Activated CD8-positive, alpha-beta T cell treated with anti-CD3 and anti-CD28 coated beads, Interleukin-2, amount 10 ng/mL, durations not matched to agents 7 days and 5 days (primary cell): ENCODE data around the gene POLR1C. TPM values are rescaled to one million over a fixed set of nuclear protein-coding genes. Genes with fewer than 3 reads are reported as not detected.
"Not testable (repeated sequence)": the region's sequence is repeated elsewhere in the genome, so short reads cannot be mapped to it uniquely, and the experiment has no call there.

Experiments
- ATAC-seq: fragments of 150-1000 bp; cut with Tn5 transposase; one replicate; pipeline ENCODE4 v1.10.0; 2021; ENCODE audit warnings: moderate library complexity
- CTCF ChIA-PET: fragments of 350-600 bp; sonication (Branson Sonifier 250); formaldehyde crosslinking; loops from one replicate; lab custom pipeline; 2021; ENCODE audit warnings: antibody characterized with exemption; lab: Charles Lee
- POLR2A ChIA-PET: fragments of 350-600 bp; sonication (Branson Sonifier 250); formaldehyde crosslinking; loops from one replicate; lab custom pipeline; 2021; ENCODE audit warnings: antibody characterized with exemption; lab: Charles Lee
- DNase-seq: peaks from one replicate; pipeline ENCODE4 v3.0.0-alpha.2; 2020
- H3K27ac Mint-ChIP-seq: one replicate; pipeline ENCODE4 v1.8.0; 2021; ENCODE audit warnings: mild to moderate bottlenecking, mixed read lengths
- H3K27me3 Mint-ChIP-seq: one replicate; pipeline ENCODE4 v1.8.0; 2021; ENCODE audit warnings: low read depth, mixed read lengths
- H3K36me3 Mint-ChIP-seq: one replicate; pipeline ENCODE4 v1.8.0; 2021; ENCODE audit warnings: low read depth, mixed read lengths
- H3K4me1 Mint-ChIP-seq: one replicate; pipeline ENCODE4 v1.8.0; 2021; ENCODE audit warnings: low read depth, mixed read lengths
- H3K4me3 Mint-ChIP-seq: one replicate; pipeline ENCODE4 v1.8.0; 2021; ENCODE audit warnings: mild to moderate bottlenecking, mixed read lengths
- H3K9me3 Mint-ChIP-seq: one replicate; pipeline ENCODE4 v1.8.0; 2022; ENCODE audit warnings: mixed read lengths; ENCODE audit not compliant: insufficient read depth
- total RNA-seq, 2 experiments: library from RNA; stranded (reverse); gene quantifications; one replicate each; pipeline ENCODE4 v1.2.3, GENCODE V29; 2021

Gene POLR1C
- total RNA-seq, 2 experiments from 2014 or later = 34.7 to 35.4 TPM

DNA sequence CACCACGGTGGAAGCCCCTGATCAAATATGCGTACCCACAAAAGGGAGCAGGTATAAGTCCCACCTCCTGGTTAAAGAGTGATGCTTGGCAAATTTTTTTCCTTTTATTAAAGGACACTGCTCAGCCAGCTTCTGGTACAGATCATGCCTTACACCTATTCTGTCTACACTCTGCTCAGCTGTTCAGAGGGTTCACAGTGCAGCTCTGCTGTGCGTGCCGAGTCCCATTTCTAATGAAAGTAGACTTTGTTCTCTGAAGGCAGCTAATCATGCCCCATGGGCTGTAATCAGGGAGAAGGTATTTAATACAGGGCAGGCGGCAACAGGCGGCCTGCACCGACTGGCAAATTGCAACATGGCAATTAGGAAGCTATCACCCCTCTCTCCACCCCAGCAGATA is 23.1 kb upstream of the POLR1C start:
- Mint-ChIP-seq H3K9me3 (no peaks in the 10 kb centered on the region), H3K27ac (no peak overlapping the region), H3K4me3 (no peak overlapping the region), H3K27me3 (no peaks in the 10 kb centered on the region), H3K4me1 (peaks cover 20% of the 10 kb centered on the region), H3K36me3 (no peaks in the 10 kb centered on the region)
- CTCF ChIA-PET = interaction anchor here (7.5 kb wide), 1 partner anchor 13 kb away, joined by 65 read pairs; no protein-coding TSS in a partner anchor
- DNase-seq (no peak), ATAC-seq (no peak)
- POLR2A ChIA-PET = interaction anchor here (0.6 to 1.8 kb wide), 3 partner anchors 16 to 56 kb away, joined by 3 to 7 read pairs (median 3); partner anchors contain the start of gene TJAP1

GRCh38 chr6:43494321-43494720 is 22.6 kb upstream of the POLR1C start:
- Mint-ChIP-seq H3K36me3 (no peaks in the 10 kb centered on the region), H3K9me3 (no peaks in the 10 kb centered on the region), H3K4me1 (peaks cover 20% of the 10 kb centered on the region), H3K27me3 (no peaks in the 10 kb centered on the region), H3K27ac (no peak overlapping the region), H3K4me3 (no peak overlapping the region)
- ATAC-seq = no peak
- ChIA-PET POLR2A (interaction anchor here (1.4 to 1.8 kb wide), 2 partner anchors 17 to 28 kb away, joined by 3 to 7 read pairs; partner anchors contain the start of gene TJAP1), CTCF (interaction anchor here (7.5 kb wide), 1 partner anchor 12 kb away, joined by 65 read pairs; no protein-coding TSS in a partner anchor)
- no peak for DNase-seq

GRCh38 chr6:43494766-43495165 is 22.1 kb upstream of the POLR1C start:
- Mint-ChIP-seq H3K36me3 (no peaks in the 10 kb centered on the region), H3K27ac (peak overlapping the region; percentile 77), H3K4me1 (peaks cover 20% of the 10 kb centered on the region), H3K9me3 (no peaks in the 10 kb centered on the region), H3K27me3 (no peaks in the 10 kb centered on the region), H3K4me3 (no peak overlapping the region)
- no peak for ATAC-seq
- POLR2A ChIA-PET = interaction anchor here (1.4 to 1.7 kb wide), 2 partner anchors 17 to 28 kb away, joined by 3 to 5 read pairs; partner anchors contain the start of gene TJAP1
- CTCF ChIA-PET = interaction anchor here (0.9 to 7.5 kb wide), 4 partner anchors 11 to 266 kb away, joined by 3 to 65 read pairs (median 4); partner anchors contain the start of gene DNPH1
- no peak for DNase-seq

DNA sequence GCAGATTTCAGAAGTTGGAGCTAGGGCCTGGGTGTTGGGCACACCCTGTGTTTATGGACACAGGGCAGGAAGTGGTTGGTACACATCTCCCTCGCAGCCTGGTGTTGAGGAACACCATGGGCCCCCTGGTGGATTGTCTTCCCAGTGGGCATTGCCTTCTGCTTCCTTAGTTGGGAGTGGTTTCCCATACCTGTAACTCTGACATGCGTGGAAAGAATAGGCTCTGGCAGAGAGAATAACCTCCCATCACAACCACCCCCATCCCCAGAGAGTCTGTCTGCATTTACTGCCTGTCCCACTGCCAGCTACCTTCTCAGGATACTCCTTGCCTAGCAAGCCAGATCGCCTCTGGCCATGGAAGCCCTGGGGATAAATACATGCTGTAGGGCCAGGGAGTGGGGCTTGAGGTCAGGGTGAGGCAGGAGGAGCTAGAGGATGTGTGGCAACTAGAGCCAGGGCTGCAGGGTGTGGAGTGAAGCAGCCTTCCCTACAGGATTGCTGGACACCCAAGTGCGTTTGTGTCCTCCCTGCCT is 21.4 kb upstream of the POLR1C start:
- Mint-ChIP-seq H3K36me3 (no peaks in the 10 kb centered on the region), H3K27me3 (no peaks in the 10 kb centered on the region)

GRCh38 chr6:43496370-43497128 is 20.3 kb upstream of the POLR1C start:
- Mint-ChIP-seq H3K4me1 (peaks cover 20% of the 10 kb centered on the region), H3K27ac (no peak overlapping the region), H3K27me3 (no peaks in the 10 kb centered on the region), H3K4me3 (no peak overlapping the region), H3K36me3 (peaks cover 5% of the 10 kb centered on the region), H3K9me3 (no peaks in the 10 kb centered on the region)
- DNase-seq (no peak), ATAC-seq (no peak)
- ChIA-PET POLR2A (interaction anchor here (1.2 to 1.7 kb wide), 2 partner anchors 16 to 19 kb away, joined by 5 read pairs; partner anchors contain the start of gene TJAP1), CTCF (interaction anchor here (0.6 to 7.5 kb wide), 3 partner anchors 10 to 13 kb away, joined by 3 to 65 read pairs (median 3); no protein-coding TSS in a partner anchor)

More for the DNA sequence above, 21.4 kb upstream of the POLR1C start:
- Mint-ChIP-seq H3K9me3 (no peaks in the 10 kb centered on the region), H3K4me1 (peaks cover 20% of the 10 kb centered on the region), H3K4me3 (no peak overlapping the region), H3K27ac (peak overlapping the region; percentile 77)
- ChIA-PET POLR2A (interaction anchor here (1.2 to 1.7 kb wide), 3 partner anchors 15 to 27 kb away, joined by 3 to 5 read pairs (median 5); partner anchors contain the start of gene TJAP1), CTCF (interaction anchor here (0.9 to 7.5 kb wide), 5 partner anchors 9 to 266 kb away, joined by 3 to 65 read pairs (median 3); partner anchors contain the start of gene DNPH1)
- ATAC-seq (peak; percentile 61), DNase-seq (no peak)

DNA sequence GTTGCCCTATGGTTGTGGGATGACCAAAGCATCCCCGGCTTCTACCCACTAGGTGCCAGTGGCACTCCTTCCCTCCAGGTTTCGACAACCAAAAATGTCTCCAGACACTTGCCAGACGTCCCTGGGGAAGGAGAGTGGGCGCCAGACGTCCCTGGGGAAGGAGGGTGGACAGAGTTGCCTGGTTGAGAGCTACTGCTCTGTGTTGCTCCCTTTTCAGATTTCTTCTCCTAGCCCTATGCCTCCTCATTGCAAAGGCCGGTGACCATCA is 19.8 kb upstream of the POLR1C start:
- CTCF ChIA-PET = interaction anchor here (0.6 to 7.5 kb wide), 2 partner anchors 9 to 14 kb away, joined by 3 to 65 read pairs; no protein-coding TSS in a partner anchor
- Mint-ChIP-seq H3K27me3 (no peaks in the 10 kb centered on the region), H3K27ac (no peak overlapping the region), H3K4me3 (no peak overlapping the region), H3K9me3 (no peaks in the 10 kb centered on the region), H3K36me3 (peaks cover 5% of the 10 kb centered on the region), H3K4me1 (peaks cover 20% of the 10 kb centered on the region)
- POLR2A ChIA-PET = no interaction called here
- no peak for DNase-seq
- no peak for ATAC-seq

GRCh38 chr6:43497689-43498088 is 19.2 kb upstream of the POLR1C start:
- POLR2A ChIA-PET = no interaction called here
- CTCF ChIA-PET = interaction anchor here (7.5 kb wide), 1 partner anchor 9 kb away, joined by 65 read pairs; no protein-coding TSS in a partner anchor
- Mint-ChIP-seq H3K9me3 (no peaks in the 10 kb centered on the region), H3K36me3 (peaks cover 9% of the 10 kb centered on the region), H3K4me3 (no peak overlapping the region), H3K27ac (no peak overlapping the region), H3K27me3 (no peaks in the 10 kb centered on the region), H3K4me1 (peaks cover 20% of the 10 kb centered on the region)
- DNase-seq = no peak
- no peak for ATAC-seq

GRCh38 chr6:43498291-43498690 is 18.6 kb upstream of the POLR1C start:
- POLR2A ChIA-PET, H3K36me3 Mint-ChIP-seq: not testable (repeated sequence)

DNA sequence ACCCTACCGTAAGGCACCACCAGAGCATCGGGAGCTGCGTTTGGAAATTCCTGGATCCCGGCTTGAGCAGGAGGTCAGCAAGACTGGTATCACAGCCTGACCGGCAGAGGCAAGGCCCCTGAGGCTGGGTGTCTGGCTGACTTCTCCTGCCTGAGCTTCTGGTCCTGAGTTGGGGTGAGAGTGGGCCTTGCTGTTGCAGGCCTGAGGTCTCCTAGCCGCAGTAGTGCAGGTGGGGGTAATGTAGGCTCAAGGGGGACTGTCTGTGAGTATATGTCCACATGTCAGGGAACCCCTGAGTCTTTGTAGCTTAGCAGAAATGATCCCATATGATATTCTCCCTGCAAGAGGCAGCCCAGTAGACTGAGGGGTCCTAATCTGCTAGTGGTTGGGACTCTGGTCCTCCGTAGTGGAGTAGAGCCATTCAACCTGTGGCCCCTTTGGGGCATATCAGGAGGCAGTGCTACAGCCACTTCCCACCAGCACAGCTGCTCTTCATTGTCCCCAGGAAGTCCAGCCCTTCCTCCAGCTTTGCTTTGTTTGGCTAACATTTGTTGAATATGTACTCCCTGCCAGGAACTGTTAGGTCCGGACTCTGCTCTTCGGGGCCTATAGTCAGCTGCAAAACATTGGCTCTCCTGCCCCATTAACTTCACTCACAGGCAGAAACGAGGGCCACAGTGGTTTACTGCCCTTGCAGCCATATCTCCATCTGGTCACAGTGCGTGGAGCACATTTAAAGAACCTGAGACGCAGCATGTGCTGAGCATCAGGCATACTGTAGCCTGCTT is 17.7 kb upstream of the POLR1C start:
- Mint-ChIP-seq H3K27me3 (no peaks in the 10 kb centered on the region), H3K36me3 (peaks cover 15% of the 10 kb centered on the region), H3K27ac (no peak overlapping the region), H3K4me3 (no peak overlapping the region), H3K4me1 (peaks cover 13% of the 10 kb centered on the region), H3K9me3 (no peaks in the 10 kb centered on the region)
- CTCF ChIA-PET = no interaction called here
- no peak for ATAC-seq
- POLR2A ChIA-PET = interaction anchor here (0.6 kb wide), 1 partner anchor 178 kb away, joined by 6 read pairs; no protein-coding TSS in a partner anchor
- no peak for DNase-seq

More at GRCh38 chr6:43498291-43498690, 18.6 kb upstream of the POLR1C start:
- H3K4me3 Mint-ChIP-seq, DNase-seq, H3K9me3 Mint-ChIP-seq, ATAC-seq, H3K27me3 Mint-ChIP-seq, H3K27ac Mint-ChIP-seq: not testable (repeated sequence)
- CTCF ChIA-PET = interaction anchor here (7.5 kb wide), 1 partner anchor 8 kb away, joined by 65 read pairs; no protein-coding TSS in a partner anchor
- H3K4me1 Mint-ChIP-seq = peaks cover 20% of the 10 kb centered on the region

DNA sequence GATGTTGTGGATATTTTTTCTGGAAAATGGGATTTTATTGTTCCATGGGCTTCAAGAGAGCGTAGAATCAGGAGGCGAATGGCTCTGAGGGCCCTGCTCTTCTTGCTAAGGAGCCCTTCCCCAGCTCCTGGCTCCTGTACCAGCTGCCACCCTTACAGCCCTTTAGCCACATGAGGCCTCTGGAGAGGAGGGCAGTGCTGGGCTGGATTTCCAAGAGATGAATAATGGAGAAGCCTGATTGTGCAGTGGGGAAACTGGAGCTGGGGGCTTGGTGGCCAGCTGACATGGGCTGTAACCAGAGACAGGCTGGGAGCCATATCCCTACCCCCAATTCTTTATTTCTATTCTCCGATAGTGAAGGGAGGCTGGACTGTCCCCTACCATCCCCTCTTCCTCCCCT is 16.0 kb upstream of the POLR1C start:
- no peaks in the 10 kb centered on the region for H3K4me1 Mint-ChIP-seq
- peaks cover 23% of the 10 kb centered on the region for H3K36me3 Mint-ChIP-seq
- no peaks in the 10 kb centered on the region for H3K27me3 Mint-ChIP-seq
- H3K27ac Mint-ChIP-seq = no peak overlapping the region
- ChIA-PET CTCF (no interaction called here), POLR2A (interaction anchor here (0.6 kb wide), 1 partner anchor 23 kb away, joined by 3 read pairs; no protein-coding TSS in a partner anchor)
- ATAC-seq (no peak), DNase-seq (no peak)
- H3K4me3 Mint-ChIP-seq = no peak overlapping the region
- no peaks in the 10 kb centered on the region for H3K9me3 Mint-ChIP-seq

- peaks cover 7% of the 10 kb centered on the region for H3K4me1 Mint-ChIP-seq
- H3K36me3 Mint-ChIP-seq = peaks cover 27% of the 10 kb centered on the region
- CTCF ChIA-PET = no interaction called here
- POLR2A ChIA-PET = interaction anchor here (0.9 kb wide), 1 partner anchor 206 kb away, joined by 3 read pairs; no protein-coding TSS in a partner anchor
- no peaks in the 10 kb centered on the region for H3K9me3 Mint-ChIP-seq
- H3K4me3 Mint-ChIP-seq = no peak overlapping the region
- ATAC-seq = no peak
- H3K27ac Mint-ChIP-seq = no peak overlapping the region
- no peaks in the 10 kb centered on the region for H3K27me3 Mint-ChIP-seq
- DNase-seq = no peak
Measured at GRCh38 chr6:43502666-43503065, 14.2 kb upstream of the POLR1C start.
